LNCAP (cell line): ENCODE results near the gene MTA1.

Experiments
- TF ChIP-seq, protein P1 (sequence below): fragments of 450-650 bp; IDR thresholded peaks from 2 replicates; pipeline ENCODE4 v1.5.1; 2017; ENCODE audit warnings: mild to moderate bottlenecking

MTA1 gene

GRCh38 chr14:105389534-105389933 is 30.1 kb upstream of the MTA1 start:
- TF ChIP-seq, protein P1, sequence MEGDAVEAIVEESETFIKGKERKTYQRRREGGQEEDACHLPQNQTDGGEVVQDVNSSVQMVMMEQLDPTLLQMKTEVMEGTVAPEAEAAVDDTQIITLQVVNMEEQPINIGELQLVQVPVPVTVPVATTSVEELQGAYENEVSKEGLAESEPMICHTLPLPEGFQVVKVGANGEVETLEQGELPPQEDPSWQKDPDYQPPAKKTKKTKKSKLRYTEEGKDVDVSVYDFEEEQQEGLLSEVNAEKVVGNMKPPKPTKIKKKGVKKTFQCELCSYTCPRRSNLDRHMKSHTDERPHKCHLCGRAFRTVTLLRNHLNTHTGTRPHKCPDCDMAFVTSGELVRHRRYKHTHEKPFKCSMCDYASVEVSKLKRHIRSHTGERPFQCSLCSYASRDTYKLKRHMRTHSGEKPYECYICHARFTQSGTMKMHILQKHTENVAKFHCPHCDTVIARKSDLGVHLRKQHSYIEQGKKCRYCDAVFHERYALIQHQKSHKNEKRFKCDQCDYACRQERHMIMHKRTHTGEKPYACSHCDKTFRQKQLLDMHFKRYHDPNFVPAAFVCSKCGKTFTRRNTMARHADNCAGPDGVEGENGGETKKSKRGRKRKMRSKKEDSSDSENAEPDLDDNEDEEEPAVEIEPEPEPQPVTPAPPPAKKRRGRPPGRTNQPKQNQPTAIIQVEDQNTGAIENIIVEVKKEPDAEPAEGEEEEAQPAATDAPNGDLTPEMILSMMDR: no peak

GRCh38 chr14:105389976-105390848 is 29.4 kb upstream of the MTA1 start:
- TF ChIP-seq, protein P1: no peak

DNA sequence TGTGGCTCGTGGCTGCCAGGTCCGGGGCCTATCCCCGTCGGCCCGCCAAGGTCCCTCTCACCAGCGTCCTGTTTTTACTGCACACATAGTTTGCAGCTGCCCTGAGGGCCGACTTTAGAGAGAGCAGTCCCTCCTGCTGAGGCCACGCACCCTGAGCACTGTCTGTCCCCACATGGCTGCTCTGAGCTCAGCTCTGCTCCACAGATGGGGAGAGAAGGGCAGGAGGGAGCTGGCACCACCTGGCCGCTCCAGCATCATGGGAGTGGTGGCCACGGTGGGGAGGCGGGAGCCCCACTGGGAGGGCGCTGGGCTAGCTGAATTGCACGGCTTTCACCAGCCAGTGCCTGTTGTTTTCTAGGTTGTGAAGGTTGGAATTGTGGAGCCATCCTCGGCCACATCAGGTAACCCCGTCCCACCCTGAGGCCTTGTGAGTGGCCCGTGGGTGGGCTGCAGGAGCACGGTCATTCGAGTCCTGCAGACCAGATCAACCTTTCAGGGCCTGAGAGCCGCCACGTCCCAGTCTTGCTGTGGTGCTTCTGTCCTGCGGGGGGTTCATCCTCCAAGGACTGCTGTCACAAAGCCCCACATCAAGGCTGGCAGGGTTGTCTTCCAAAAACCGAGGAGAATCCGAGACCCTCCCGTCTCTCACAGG is 28.7 kb upstream of the MTA1 start:
- TF ChIP-seq, protein P1: no peak

GRCh38 chr14:105391541-105391940 is 28.1 kb upstream of the MTA1 start:
- TF ChIP-seq, protein P1: no peak

DNA sequence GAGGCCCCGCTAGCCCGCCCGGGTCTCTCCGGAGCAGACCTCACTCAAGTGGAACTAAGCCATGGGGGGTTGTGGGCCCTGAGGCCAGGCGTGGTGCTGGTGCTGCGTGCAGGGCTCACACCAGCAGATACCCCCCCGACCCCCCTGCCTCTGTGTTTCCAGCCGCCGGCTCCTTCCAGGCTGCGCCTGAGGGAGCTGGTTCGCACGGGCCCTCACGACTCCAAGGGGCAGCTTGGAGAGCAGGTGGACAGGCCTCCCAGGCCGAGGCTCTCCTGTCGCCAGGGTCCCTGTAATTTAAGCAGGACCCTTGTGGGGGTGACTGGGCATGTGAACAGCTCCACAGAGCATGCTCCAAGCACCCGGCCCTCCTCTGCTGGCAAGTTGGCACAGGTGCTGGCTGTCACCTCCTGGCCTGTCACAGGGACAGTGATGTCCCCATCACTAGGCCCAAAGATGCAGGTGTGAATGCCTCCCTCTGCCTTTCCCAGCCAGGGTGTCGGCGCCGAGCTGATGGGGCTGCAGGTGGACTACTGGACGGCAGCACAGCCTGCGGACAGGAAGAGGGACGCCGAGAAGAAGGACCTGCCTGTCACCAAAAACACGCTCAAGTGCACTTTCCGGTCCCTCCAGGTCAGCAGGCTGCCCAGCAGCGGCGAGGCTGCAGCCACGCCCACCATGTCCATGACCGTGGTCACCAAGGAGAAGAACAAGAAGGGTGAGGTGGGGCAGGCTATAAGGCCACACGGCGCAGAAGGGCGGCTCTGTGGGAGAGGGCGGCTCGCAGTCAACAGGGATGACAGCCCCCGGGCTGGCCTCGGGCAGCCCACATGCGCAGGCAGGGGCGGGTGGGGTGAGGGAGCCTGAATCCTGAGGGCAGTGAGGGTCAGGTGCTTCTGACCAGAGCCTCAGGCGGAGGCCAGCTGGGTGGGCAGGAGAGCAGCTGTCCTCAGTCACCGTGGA is 27.2 kb upstream of the MTA1 start:
- TF ChIP-seq, protein P1: no peak

GRCh38 chr14:105393151-105393550 is 26.5 kb upstream of the MTA1 start:
- TF ChIP-seq, protein P1: no peak
